WTC11 (cell line): ENCODE measurements around the gene COL1A1.

ENCODE experiments used
- CREM ChIP-seq: sonication (generic); formaldehyde crosslinking; IDR thresholded peaks from 2 replicates; pipeline ENCODE4 v1.8.1; 2022; ENCODE audit warnings: mild to moderate bottlenecking, missing genetic modification reagents, moderate library complexity
- ETV6 ChIP-seq: sonication (generic); formaldehyde crosslinking; IDR thresholded peaks from 2 replicates; pipeline ENCODE4 v1.8.1; 2022; ENCODE audit warnings: mild to moderate bottlenecking, missing genetic modification reagents
- NFATC4 ChIP-seq: fragments of 250-450 bp; sonication (Bioruptor Pico); IDR thresholded peaks from 2 replicates; pipeline ENCODE4 v1.9.0; 2021; ENCODE audit warnings: mild to moderate bottlenecking
- SP1 ChIP-seq: sonication (generic); formaldehyde crosslinking; conservative IDR thresholded peaks from 2 replicates; pipeline ENCODE4 v1.8.1; 2022; ENCODE audit warnings: missing genetic modification reagents
- TCF7 ChIP-seq: sonication (generic); formaldehyde crosslinking; IDR thresholded peaks from 2 replicates; pipeline ENCODE4 v1.8.0; 2022; ENCODE audit warnings: mild to moderate bottlenecking, low read depth, missing genetic modification reagents, moderate library complexity
- USF1 ChIP-seq: sonication (generic); formaldehyde crosslinking; IDR thresholded peaks from 2 replicates; pipeline ENCODE4 v1.8.0; 2022; ENCODE audit warnings: mild to moderate bottlenecking, missing genetic modification reagents
- ZNF121 ChIP-seq: sonication (generic); formaldehyde crosslinking; IDR thresholded peaks from 2 replicates; pipeline ENCODE4 v1.8.0; 2023; ENCODE audit warnings: missing genetic modification reagents
- ZNF138 ChIP-seq: sonication (generic); formaldehyde crosslinking; conservative IDR thresholded peaks from 2 replicates; pipeline ENCODE4 v1.8.1; 2022; ENCODE audit warnings: mild to moderate bottlenecking, moderate library complexity, missing genetic modification reagents
- ZNF232 ChIP-seq: sonication (generic); formaldehyde crosslinking; IDR thresholded peaks from 2 replicates; pipeline ENCODE4 v1.8.0; 2022; ENCODE audit warnings: mild to moderate bottlenecking, missing genetic modification reagents
- ZNF317 ChIP-seq: sonication (generic); formaldehyde crosslinking; IDR thresholded peaks from 2 replicates; pipeline ENCODE4 v1.8.1; 2023; ENCODE audit warnings: low read depth, mild to moderate bottlenecking, moderate library complexity, missing genetic modification reagents, borderline replicate concordance
- TF ChIP-seq, protein P1 (sequence below): fragments of 200-600 bp; IDR thresholded peaks from 2 replicates; pipeline ENCODE4 v1.8.0; 2022; ENCODE audit warnings: antibody characterized with exemption

DNA sequence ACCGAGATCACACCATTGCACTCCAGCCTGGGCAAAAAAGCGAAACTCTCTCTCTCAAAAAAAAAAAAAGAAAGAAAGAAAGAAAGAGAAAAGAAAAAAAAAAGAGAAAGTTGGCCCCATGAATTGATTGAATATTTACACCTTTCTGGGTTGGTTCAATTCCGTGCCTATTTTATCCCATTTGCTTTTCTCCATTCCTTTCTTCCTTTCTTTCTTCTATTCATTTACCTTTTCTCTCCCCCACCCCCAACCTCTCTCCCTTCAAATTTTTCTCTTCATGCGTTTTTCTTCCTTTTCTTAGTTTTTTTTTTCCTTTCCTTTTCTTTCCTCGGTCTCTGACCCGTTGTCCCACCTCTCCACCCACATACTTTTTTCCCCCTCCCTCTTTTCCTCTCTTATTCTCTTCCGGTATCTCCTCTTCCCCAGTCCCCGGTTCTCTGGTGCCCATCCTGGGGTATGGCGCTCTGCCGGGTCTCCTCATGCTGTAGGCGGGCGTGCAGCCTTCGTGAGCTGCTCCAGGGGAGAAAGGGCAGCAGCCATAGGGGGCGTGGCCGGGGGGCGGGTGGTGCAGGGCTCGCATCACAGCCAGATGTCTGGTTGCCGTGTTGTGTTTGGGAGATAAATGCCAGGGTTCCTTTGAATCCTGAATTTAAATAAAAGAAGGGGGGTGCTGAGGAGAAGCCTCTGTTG, 5.3 kb upstream of the COL1A1 start:
- TF ChIP-seq, protein P1, sequence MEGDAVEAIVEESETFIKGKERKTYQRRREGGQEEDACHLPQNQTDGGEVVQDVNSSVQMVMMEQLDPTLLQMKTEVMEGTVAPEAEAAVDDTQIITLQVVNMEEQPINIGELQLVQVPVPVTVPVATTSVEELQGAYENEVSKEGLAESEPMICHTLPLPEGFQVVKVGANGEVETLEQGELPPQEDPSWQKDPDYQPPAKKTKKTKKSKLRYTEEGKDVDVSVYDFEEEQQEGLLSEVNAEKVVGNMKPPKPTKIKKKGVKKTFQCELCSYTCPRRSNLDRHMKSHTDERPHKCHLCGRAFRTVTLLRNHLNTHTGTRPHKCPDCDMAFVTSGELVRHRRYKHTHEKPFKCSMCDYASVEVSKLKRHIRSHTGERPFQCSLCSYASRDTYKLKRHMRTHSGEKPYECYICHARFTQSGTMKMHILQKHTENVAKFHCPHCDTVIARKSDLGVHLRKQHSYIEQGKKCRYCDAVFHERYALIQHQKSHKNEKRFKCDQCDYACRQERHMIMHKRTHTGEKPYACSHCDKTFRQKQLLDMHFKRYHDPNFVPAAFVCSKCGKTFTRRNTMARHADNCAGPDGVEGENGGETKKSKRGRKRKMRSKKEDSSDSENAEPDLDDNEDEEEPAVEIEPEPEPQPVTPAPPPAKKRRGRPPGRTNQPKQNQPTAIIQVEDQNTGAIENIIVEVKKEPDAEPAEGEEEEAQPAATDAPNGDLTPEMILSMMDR: no peak
- TF ChIP-seq ZNF317 (CRISPR knock-in tag) (no peak), SP1 (CRISPR knock-in tag) (no peak), ZNF138 (CRISPR knock-in tag) (no peak), ZNF232 (CRISPR knock-in tag) (no peak), USF1 (CRISPR knock-in tag) (no peak), TCF7 (CRISPR knock-in tag) (no peak), NFATC4 (CRISPR knock-in tag) (no peak), ETV6 (no peak), CREM (CRISPR knock-in tag) (no peak), ZNF121 (CRISPR knock-in tag) (no peak)
